ENCODE measurements around the gene KRIT1.
"Not testable (repeated sequence)": the region's sequence is repeated elsewhere in the genome, so short reads cannot be mapped to it uniquely, and the experiment has no call there.

The KRIT1 gene

GRCh38 chr7:92221766-92222165 is 23.9 kb downstream of the KRIT1 start:
- DNase-seq (ENCODE audit: low spot score), result no peak
- no peak for TF ChIP-seq CTCF (IDR thresholded peaks at IDR 0.05; ENCODE audit: extremely low read depth, missing control alignments)

- TF ChIP-seq CTCF (IDR thresholded peaks at IDR 0.05; ENCODE audit: extremely low read depth, missing control alignments), result no peak
- DNase-seq (ENCODE audit: low spot score), result no peak
Measured at GRCh38 chr7:92206672-92207071, 39.0 kb downstream of the KRIT1 start.

- no peak for TF ChIP-seq CTCF (IDR thresholded peaks at IDR 0.05; ENCODE audit: extremely low read depth, missing control alignments)
- DNase-seq (ENCODE audit: low spot score), result no peak
Measured at GRCh38 chr7:92205987-92206386, 39.7 kb downstream of the KRIT1 start.

GRCh38 chr7:92200791-92201190 is 44.9 kb downstream of the KRIT1 start:
- TF ChIP-seq CTCF (IDR thresholded peaks at IDR 0.05; ENCODE audit: extremely low read depth, missing control alignments), result no peak
- DNase-seq (ENCODE audit: low spot score), result no peak

- TF ChIP-seq CTCF (IDR thresholded peaks at IDR 0.05; ENCODE audit: extremely low read depth, missing control alignments), result no peak
- DNase-seq (ENCODE audit: low spot score), result no peak
Measured at GRCh38 chr7:92192326-92192725, 53.4 kb downstream of the KRIT1 start.

- not testable (repeated sequence) for DNase-seq (ENCODE audit: low spot score)
Measured at GRCh38 chr7:92189246-92189645, 56.5 kb downstream of the KRIT1 start.

- DNase-seq (ENCODE audit: low spot score), result not testable (repeated sequence)
Measured at GRCh38 chr7:92184294-92184693, 61.4 kb downstream of the KRIT1 start.

- peak; percentile 87 for TF ChIP-seq CTCF (IDR thresholded peaks at IDR 0.05; ENCODE audit: extremely low read depth, missing control alignments)
- DNase-seq (ENCODE audit: low spot score), result peak; percentile 91
Measured at GRCh38 chr7:92178928-92179924, 66.5 kb downstream of the KRIT1 start, which contains the start of gene LRRD1. TSS of gene LRRD1 (minus strand) at chr7:92179142. CDS start at chr7:92165202, 13,940 bp downstream.
